H1 (cell line): ENCODE data around the gene PHLPP1. TPM values are rescaled to one million over a fixed set of nuclear protein-coding genes. Genes with fewer than 3 reads are reported as not detected.
A peak's percentile ranks its signal among the peaks of the same experiment; 100 is the strongest.

Source experiments
- CTCF ChIA-PET: fragments of 300-600 bp; sonication (Branson Sonifier 250); formaldehyde crosslinking; loops from one replicate; lab custom pipeline; 2021; ENCODE audit not compliant: partially characterized antibody; lab: Charles Lee
- POLR2A ChIA-PET: fragments of 300-600 bp; sonication (Branson Sonifier 250); formaldehyde crosslinking; loops from one replicate; lab custom pipeline; 2021; ENCODE audit warnings: inconsistent platforms; ENCODE audit not compliant: partially characterized antibody; lab: Charles Lee
- DNase-seq, 2 experiments: peaks; one replicate each; pipeline versions ENCODE4 v3.0.0 to v3.0.0-alpha.2; 2010 to 2022; ENCODE audit warnings: low spot score in 2 of 2, low read depth in 1 of 2, mixed read lengths in 1 of 2
- FAIRE-seq: peaks from 2 replicates; lab custom pipeline; 2011; peaks lifted over from hg19 to GRCh38; lab: Jason Lieb, UNC
- H2AFZ ChIP-seq: 2 replicates; pipeline ENCODE4 v1.8.1; 2012; ENCODE audit warnings: low read length, inconsistent platforms
- H2AK5ac ChIP-seq: 2 replicates; pipeline ENCODE4 v1.6.1; 2013; ENCODE audit warnings: low read depth, low read length
- H2BK120ac ChIP-seq: replicated peaks from 2 replicates; pipeline ENCODE3; 2013; ENCODE audit warnings: low read depth, low read length, inconsistent platforms
- H2BK12ac ChIP-seq: 2 replicates; pipeline ENCODE4 v1.6.1; 2013; ENCODE audit warnings: low read depth, low read length
- H2BK15ac ChIP-seq: 2 replicates; pipeline ENCODE4 v1.6.1; 2013; ENCODE audit warnings: low read length
- H2BK20ac ChIP-seq: 2 replicates; pipeline ENCODE4 v1.6.1; 2013; ENCODE audit warnings: low read length
- H2BK5ac ChIP-seq: 2 replicates; pipeline ENCODE4 v1.6.1; 2013; ENCODE audit warnings: low read depth, low read length
- H3K14ac ChIP-seq: 2 replicates; pipeline ENCODE4 v1.6.1; 2013; ENCODE audit warnings: inconsistent platforms; ENCODE audit not compliant: insufficient read length
- H3K18ac ChIP-seq: 2 replicates; pipeline ENCODE4 v1.6.1; 2013; ENCODE audit warnings: low read length; ENCODE audit errors: extremely low read depth
- H3K23ac ChIP-seq: 2 replicates; pipeline ENCODE4 v1.6.1; 2013; ENCODE audit warnings: inconsistent platforms; ENCODE audit not compliant: insufficient read length
- H3K23me2 ChIP-seq: 2 replicates; pipeline ENCODE4 v1.6.1; 2013; ENCODE audit warnings: low read depth, low read length
- H3K27ac ChIP-seq: 2 replicates; pipeline ENCODE4 v1.6.1; 2011; ENCODE audit warnings: low read depth, low read length, inconsistent platforms
- H3K27me3 ChIP-seq, 4 experiments: replicated peaks in 1 of 4; 1 replicate in 1 of 4; 2 replicates in 3 of 4; pipeline versions ENCODE4 v1.6.1 to v1.8.1; 2011 to 2013; ENCODE audit warnings: low read length in 3 of 4, mild to moderate bottlenecking in 3 of 4, inconsistent platforms in 2 of 4, mixed read lengths in 2 of 4, moderate library complexity in 1 of 4; ENCODE audit not compliant: control insufficient read depth in 3 of 4, insufficient read depth in 3 of 4; ENCODE audit errors: extremely low read depth in 1 of 4
- H3K36me3 ChIP-seq, 4 experiments: 2 replicates each; pipeline versions ENCODE4 v1.6.1 to v1.8.1; 2011 to 2013; ENCODE audit warnings: mild to moderate bottlenecking in 4 of 4, low read length in 3 of 4, moderate library complexity in 2 of 4, control low read depth in 1 of 4, inconsistent platforms in 1 of 4; ENCODE audit not compliant: insufficient read depth in 4 of 4, control insufficient read depth in 2 of 4
- H3K4ac ChIP-seq: replicated peaks from 2 replicates; pipeline ENCODE3; 2013; ENCODE audit warnings: low read length, low read depth, mixed read lengths, inconsistent platforms; ENCODE audit not compliant: insufficient read length
- H3K4me1 ChIP-seq, 4 experiments: replicated peaks in 1 of 4; 1 replicate in 1 of 4; 2 replicates in 3 of 4; pipeline versions ENCODE4 v1.6.1 to v1.8.1; 2011 to 2013; ENCODE audit warnings: low read length in 3 of 4, inconsistent platforms in 2 of 4, mixed read lengths in 1 of 4; ENCODE audit not compliant: insufficient read depth in 4 of 4, control insufficient read depth in 3 of 4
- H3K4me2 ChIP-seq, 2 experiments: 2 replicates each; pipeline versions ENCODE4 v1.6.1 to v1.8.1; 2011 to 2013; ENCODE audit warnings: low read depth in 2 of 2, low read length in 2 of 2, control low read depth in 1 of 2, inconsistent platforms in 1 of 2, mild to moderate bottlenecking in 1 of 2; ENCODE audit not compliant: insufficient read depth in 1 of 2
- H3K4me3 ChIP-seq, 4 experiments: fragments of 200-600, 300-600 bp in 1 of 4; sonication (generic), shearing (Covaris generic), sonication (Bioruptor Twin) in 1 of 4; 2 replicates each; pipeline versions ENCODE4 v1.5.1 to v1.8.1; 2011 to 2016; ENCODE audit warnings: low read length in 4 of 4, low read depth in 3 of 4, control low read depth in 2 of 4, inconsistent platforms in 2 of 4, mild to moderate bottlenecking in 2 of 4, mixed read lengths in 1 of 4, moderate library complexity in 1 of 4; ENCODE audit not compliant: insufficient read depth in 2 of 4; ENCODE audit errors: extremely low read depth in 1 of 4
- H3K56ac ChIP-seq: replicated peaks from 2 replicates; pipeline ENCODE3; 2013; ENCODE audit warnings: low read depth, mild to moderate bottlenecking, mixed read lengths, low read length, inconsistent platforms; ENCODE audit not compliant: insufficient read length
- H3K79me1 ChIP-seq: 2 replicates; pipeline ENCODE4 v1.6.1; 2013; ENCODE audit warnings: low read depth, low read length, control low read depth
- H3K79me2 ChIP-seq, 2 experiments: 2 replicates each; pipeline versions ENCODE4 v1.6.1 to v1.8.1; 2012 to 2013; ENCODE audit warnings: low read length in 2 of 2, mild to moderate bottlenecking in 2 of 2, inconsistent platforms in 1 of 2; ENCODE audit not compliant: insufficient read depth in 2 of 2, control insufficient read depth in 1 of 2
- H3K9ac ChIP-seq, 4 experiments: replicated peaks in 1 of 4; 1 replicate in 1 of 4; 2 replicates in 3 of 4; pipeline versions ENCODE4 v1.6.1 to v1.8.1; 2011 to 2013; ENCODE audit warnings: low read depth in 3 of 4, low read length in 3 of 4, control low read depth in 2 of 4, mild to moderate bottlenecking in 2 of 4, moderate library complexity in 2 of 4, inconsistent platforms in 1 of 4; ENCODE audit errors: extremely low read depth in 1 of 4
- H3K9me3 ChIP-seq, 2 experiments: 2 replicates each; pipeline versions ENCODE4 v1.6.1 to v1.8.1; 2012 to 2013; ENCODE audit warnings: mild to moderate bottlenecking in 2 of 2, moderate library complexity in 2 of 2, control low read depth in 1 of 2, inconsistent platforms in 1 of 2, low read depth in 1 of 2, low read length in 1 of 2, mixed read lengths in 1 of 2; ENCODE audit not compliant: insufficient read depth in 2 of 2
- H4K20me1 ChIP-seq, 2 experiments: replicated peaks in 1 of 2; 2 replicates each; pipeline versions ENCODE3 to v1.8.1; 2011 to 2013; ENCODE audit warnings: inconsistent platforms in 2 of 2, low read length in 2 of 2, mild to moderate bottlenecking in 1 of 2; ENCODE audit not compliant: insufficient read depth in 2 of 2, control insufficient read depth in 1 of 2
- H4K5ac ChIP-seq: 2 replicates; pipeline ENCODE4 v1.6.1; 2013; ENCODE audit warnings: low read length, low read depth, mixed read lengths, inconsistent platforms; ENCODE audit not compliant: insufficient read length
- H4K8ac ChIP-seq: 2 replicates; pipeline ENCODE4 v1.8.0; 2013; ENCODE audit warnings: mild to moderate bottlenecking, moderate library complexity, low read length, inconsistent platforms; ENCODE audit not compliant: insufficient read depth; ENCODE audit errors: extremely low read depth
- H4K91ac ChIP-seq: replicated peaks from 2 replicates; pipeline ENCODE3; 2013; ENCODE audit warnings: low read length, mixed read lengths, inconsistent platforms; ENCODE audit not compliant: insufficient read length
- CHD1 ChIP-seq: IDR thresholded peaks from 2 replicates; pipeline ENCODE4 v1.6.1; 2012; ENCODE audit warnings: low read depth, low read length, improper control_type of control experiment
- RAD21 ChIP-seq, 2 experiments: IDR thresholded peaks in 1 of 2; conservative IDR thresholded peaks in 1 of 2; 2 replicates each; pipeline ENCODE4 v1.6.1; 2011; ENCODE audit warnings: low read depth in 2 of 2, low read length in 2 of 2, improper control_type of control experiment in 1 of 2, inconsistent platforms in 1 of 2, mild to moderate bottlenecking in 1 of 2, moderate library complexity in 1 of 2
- WGBS, 2 experiments: shearing (Covaris generic) in 1 of 2; methylation state at CpG; one replicate each; pipeline versions ENCODE4 v1.1.6 to v1.1.7; 2013 to 2015; ENCODE audit warnings: low lambda C conversion rate in 2 of 2, mixed read lengths in 2 of 2, inconsistent platforms in 1 of 2, low coverage in 1 of 2, missing lambda C conversion rate in 1 of 2; ENCODE audit not compliant: insufficient replicate concordance in 2 of 2, insufficient coverage in 1 of 2, insufficient read length in 1 of 2; ENCODE audit errors: extremely low coverage in 1 of 2, missing lambda C conversion rate in 1 of 2; 5-methylcytosine and 5-hydroxymethylcytosine counted together
- polyA plus RNA-seq, 7 experiments: library from polyadenylated mRNA; depleted of rRNA in 3 of 7; stranded (reverse) in 5 of 7; unstranded in 2 of 7; fragments of >200 nt in 5 of 7; fragments of 200-250 nt in 2 of 7; gene quantifications; 1 replicate in 5 of 7; 2 replicates in 1 of 7; 4 replicates in 1 of 7; pipeline versions ENCODE4 v1.2.1 to v1.2.3, GENCODE V29; 2011 to 2013; ENCODE audit warnings: missing spikeins in 2 of 7, mixed read lengths in 2 of 7
- total RNA-seq: library from RNA; stranded (reverse); fragmentation: NEBNext Ultra II Directional; extraction: Animal tissue kit (Norgen Biotek cat#: 25700); gene quantifications from 2 replicates; pipeline ENCODE4 v1.2.1, GENCODE V29; 2021

The PHLPP1 gene
- total and polyA plus RNA-seq, 2 of the 8 experiments (the other 6 are each of a cell fraction or from before 2014, with no cell fraction given) = 28.0 to 66.3 TPM

- ChIA-PET CTCF (interaction anchor here (0.7 to 4.4 kb wide), 16 partner anchors 8 to 154 kb away, joined by 3 to 13 read pairs (median 4); partner anchors contain the start of gene PHLPP1), POLR2A (interaction anchor here (0.6 to 1.7 kb wide), 5 partner anchors 10 to 88 kb away, joined by 3 to 5 read pairs (median 3); no protein-coding TSS in a partner anchor)
- peaks cover 3 to 33% (median 11%) of the 10 kb centered on the region in 4 experiments; a peak in 5 of 7 replicates for H3K4me1 ChIP-seq
- peaks cover 2 to 88% of the 10 kb centered on the region in 2 experiments; a peak in 3 of 4 replicates for H3K79me2 ChIP-seq
- WGBS, 2 experiments = 76% methylated on average over 3 of the region's 3 CpGs; no CpG with 5 or more reads in 1 of the 2 experiments
- no peak overlapping the region for H3K23ac ChIP-seq
- H3K23me2 ChIP-seq = no peaks in the 10 kb centered on the region
- H3K4ac ChIP-seq = no peak overlapping the region
- H3K56ac ChIP-seq = no peak overlapping the region
- H2BK15ac ChIP-seq = no peak overlapping the region
- H4K5ac ChIP-seq = no peak overlapping the region
- H2BK12ac ChIP-seq = no peak overlapping the region
- no peak overlapping the region for H2AFZ ChIP-seq
- DNase-seq (no peak), FAIRE-seq (no peak)
- H3K4me2 ChIP-seq = no peak overlapping the region; a peak in 1 of 4 replicates
- no peak overlapping the region for H3K14ac ChIP-seq
- no peak overlapping the region for H3K27ac ChIP-seq
- H3K27me3 ChIP-seq = no peaks in the 10 kb centered on the region
- no peak overlapping the region for H4K91ac ChIP-seq
- H3K18ac ChIP-seq = no peak overlapping the region
- H2BK5ac ChIP-seq = no peak overlapping the region
- no peaks in the 10 kb centered on the region; the same call in 1 of the 2 replicates for H3K79me1 ChIP-seq
- no peaks in the 10 kb centered on the region for H3K9me3 ChIP-seq
- no peaks in the 10 kb centered on the region for H3K36me3 ChIP-seq
- no peak overlapping the region for H3K4me3 ChIP-seq
- TF ChIP-seq CHD1 (no peak), RAD21 (IDR thresholded peaks at IDR 0.05 in 1 of 2, conservative IDR thresholded peaks at IDR 0.05 in 1 of 2; ENCODE audit: low read depth in 2 of 2, low read length in 2 of 2) (peak; percentile 24 to 35)
- H4K8ac ChIP-seq = no peak overlapping the region
- peaks cover 3 to 6% of the 10 kb centered on the region in 2 experiments for H4K20me1 ChIP-seq
- H2BK120ac ChIP-seq = no peak overlapping the region
- no peak overlapping the region for H2AK5ac ChIP-seq
- no peak overlapping the region for H3K9ac ChIP-seq
- H2BK20ac ChIP-seq = no peak overlapping the region
These were observed 87.2 kb downstream of the PHLPP1 start for GRCh38 chr18:62802523-62802922.
